NCI-H146 treated with DMSO at 0.1 percent for 48 hours (cell line): ENCODE results near the gene SPIB.
"Not testable (repeated sequence)": the region's sequence is repeated elsewhere in the genome, so short reads cannot be mapped to it uniquely, and the experiment has no call there.

Experiments used
- DNase-seq: peaks from one replicate; lab custom pipeline; 2025; ENCODE audit not compliant: unreplicated experiment; lab: John Stamatoyannopoulos, UW

SPIB gene

GRCh38 chr19:50418176-50419021 is at the start of gene SPIB:
Gene SPIB, plus strand, starts transcription at chr19:50418938. Its CDS starts 25 bp downstream, at chr19:50418963.
- DNase-seq: no peak

- DNase-seq: no peak
Observed at GRCh38 chr19:50371914-50372475, 46.7 kb upstream of the SPIB start.

GRCh38 chr19:50376166-50377050 is 42.3 kb upstream of the SPIB start, which contains the start of gene NR1H2:
Gene NR1H2, plus strand, starts transcription at chr19:50376457. Its CDS starts 1,149 bp downstream, at chr19:50377606.
- DNase-seq: peak; percentile 91

GRCh38 chr19:50377051-50377461 is 41.7 kb upstream of the SPIB start:
- DNase-seq: peak; percentile 64

- DNase-seq: no peak
Observed at GRCh38 chr19:50377517-50377916, 41.2 kb upstream of the SPIB start.

- no peak for DNase-seq
Observed at GRCh38 chr19:50378169-50378862, 40.4 kb upstream of the SPIB start.

- DNase-seq: no peak
Observed at GRCh38 chr19:50378863-50379236, 39.9 kb upstream of the SPIB start.

- DNase-seq: no peak
Observed at GRCh38 chr19:50379602-50380001, 39.1 kb upstream of the SPIB start.

GRCh38 chr19:50380137-50380536 is 38.6 kb upstream of the SPIB start:
- DNase-seq: no peak

- DNase-seq: no peak
Observed at GRCh38 chr19:50380751-50381151, 38.0 kb upstream of the SPIB start.

GRCh38 chr19:50381881-50382729 is 36.6 kb upstream of the SPIB start:
- DNase-seq: no peak

GRCh38 chr19:50383001-50383851 is 35.5 kb upstream of the SPIB start:
- no peak for DNase-seq

- peak; percentile 98 for DNase-seq
Observed at GRCh38 chr19:50383852-50384684, 34.7 kb upstream of the SPIB start, which contains the start of gene POLD1. Gene POLD1, plus strand, starts transcription at chr19:50384347. Its CDS starts 14,505 bp downstream, at chr19:50398852.

- no peak for DNase-seq
Observed at GRCh38 chr19:50384685-50385535, 33.8 kb upstream of the SPIB start.

GRCh38 chr19:50387176-50387867 is 31.4 kb upstream of the SPIB start:
- DNase-seq: no peak

- DNase-seq: no peak
Observed at GRCh38 chr19:50387868-50388245, 30.9 kb upstream of the SPIB start.

- not testable (repeated sequence) for DNase-seq
Observed at GRCh38 chr19:50390295-50390694, 28.4 kb upstream of the SPIB start.
